GM18868 (cell line): ENCODE data around the gene RPS6KB2.

Experiments used
- ATAC-seq: cut with Tn5 transposase; IDR thresholded peaks from one replicate; pipeline ENCODE4 v1.9.1; 2021; ENCODE audit warnings: mild to moderate bottlenecking, moderate library complexity; ENCODE audit not compliant: unreplicated experiment

Gene RPS6KB2

DNA sequence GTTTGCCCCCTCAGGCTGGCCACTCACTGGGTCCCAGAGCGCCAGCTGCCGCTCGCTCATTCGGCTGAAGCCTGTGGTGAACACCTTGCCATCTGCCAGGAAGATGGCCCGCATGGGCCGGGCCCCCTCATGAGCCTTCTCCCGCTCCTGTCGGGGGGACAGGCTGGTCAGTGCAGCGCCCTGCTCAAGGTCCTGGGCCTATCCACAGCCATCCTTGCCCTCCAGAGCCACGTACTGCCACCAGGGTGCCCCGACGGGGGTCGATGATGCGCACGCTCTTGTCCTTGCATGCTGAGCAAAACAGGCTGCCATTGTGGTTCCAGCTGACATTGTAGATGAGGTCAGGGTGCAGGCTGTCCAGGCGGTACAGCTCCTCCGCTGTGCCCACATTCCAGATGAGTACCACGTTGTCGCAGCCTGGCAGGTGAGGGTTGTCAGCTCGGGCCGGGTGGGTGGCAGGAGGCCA lies 12.8 kb downstream of the RPS6KB2 start:
- no peak for ATAC-seq

DNA sequence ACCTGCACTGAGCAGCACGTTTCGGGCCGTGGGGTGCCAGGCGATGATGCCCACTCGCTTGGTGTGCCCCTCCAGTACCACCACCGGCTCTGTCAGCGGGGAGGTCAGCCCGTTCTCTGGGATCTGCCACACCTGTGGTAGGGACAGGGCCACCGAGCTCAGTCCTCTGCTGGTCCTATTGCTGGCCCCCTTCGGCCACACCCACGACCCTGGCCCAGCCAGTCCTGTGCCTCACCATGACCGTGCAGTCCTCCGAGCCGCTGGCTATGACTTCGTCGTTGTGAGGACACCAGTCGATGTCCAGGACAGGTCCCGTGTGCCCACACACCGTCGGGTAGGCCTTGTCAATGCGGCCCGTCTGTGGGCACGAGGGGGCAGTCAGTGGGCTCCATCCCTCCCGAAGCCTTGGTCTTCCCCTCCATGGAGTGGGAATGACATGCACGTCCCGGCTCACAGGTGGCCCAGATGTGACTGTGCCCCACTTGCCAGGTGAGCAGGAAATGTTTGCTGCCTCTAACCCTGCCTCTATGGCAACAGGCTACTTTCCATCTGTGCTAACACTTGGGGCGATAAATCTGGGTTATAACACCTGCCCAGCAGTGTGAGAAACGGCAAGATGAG lies 13.5 kb downstream of the RPS6KB2 start:
- ATAC-seq: no peak

DNA sequence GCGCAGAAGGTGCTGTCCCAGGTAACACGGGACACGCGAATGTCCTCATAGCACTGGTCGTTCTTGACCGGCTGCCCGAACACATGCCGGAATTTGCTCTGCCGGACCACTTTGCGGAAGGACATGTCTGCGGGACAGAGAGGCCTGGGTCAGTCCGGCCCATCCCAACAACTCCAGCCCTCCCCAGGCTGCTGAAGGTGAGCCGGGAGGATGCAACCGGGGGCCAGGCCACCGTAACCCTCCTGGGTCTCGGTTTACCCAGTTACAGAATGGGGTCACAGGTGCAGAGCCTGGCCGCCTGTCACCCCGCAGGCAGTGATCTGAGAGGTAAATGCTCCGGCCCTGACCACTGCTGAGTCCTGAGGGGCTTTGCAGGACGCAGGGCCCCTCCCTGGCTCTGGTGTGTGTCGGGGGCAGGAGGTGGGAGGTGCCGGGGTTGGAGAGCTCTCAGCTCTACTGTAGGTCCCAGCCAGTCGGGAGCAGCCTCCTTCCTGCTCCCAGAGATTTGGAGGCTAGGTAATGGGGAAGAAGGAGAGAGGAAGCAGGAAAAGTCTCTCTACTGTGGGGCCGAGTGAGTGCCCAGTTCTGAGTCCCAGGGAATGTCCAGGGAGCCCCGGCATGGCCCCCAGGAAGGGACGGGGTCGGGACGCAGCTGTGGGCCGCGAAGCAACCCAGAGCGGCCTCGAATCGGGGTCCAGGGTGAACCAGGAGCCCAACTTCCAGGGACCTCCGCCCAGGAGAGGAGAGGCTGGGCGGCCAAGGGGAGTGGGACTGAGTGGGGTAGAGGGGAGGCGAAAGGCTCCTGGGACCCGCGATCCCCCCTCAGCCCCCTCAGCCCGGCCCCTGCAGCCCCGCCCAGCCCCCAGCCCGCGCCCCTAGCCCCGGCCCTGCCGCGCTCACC lies 14.5 kb downstream of the RPS6KB2 start:
- ATAC-seq: no peak

- no peak for ATAC-seq
These were observed 17.2 kb downstream of the RPS6KB2 start for GRCh38 chr11:67445515-67445914.

- no peak for ATAC-seq
These were observed 19.9 kb downstream of the RPS6KB2 start for GRCh38 chr11:67448220-67448609.

DNA sequence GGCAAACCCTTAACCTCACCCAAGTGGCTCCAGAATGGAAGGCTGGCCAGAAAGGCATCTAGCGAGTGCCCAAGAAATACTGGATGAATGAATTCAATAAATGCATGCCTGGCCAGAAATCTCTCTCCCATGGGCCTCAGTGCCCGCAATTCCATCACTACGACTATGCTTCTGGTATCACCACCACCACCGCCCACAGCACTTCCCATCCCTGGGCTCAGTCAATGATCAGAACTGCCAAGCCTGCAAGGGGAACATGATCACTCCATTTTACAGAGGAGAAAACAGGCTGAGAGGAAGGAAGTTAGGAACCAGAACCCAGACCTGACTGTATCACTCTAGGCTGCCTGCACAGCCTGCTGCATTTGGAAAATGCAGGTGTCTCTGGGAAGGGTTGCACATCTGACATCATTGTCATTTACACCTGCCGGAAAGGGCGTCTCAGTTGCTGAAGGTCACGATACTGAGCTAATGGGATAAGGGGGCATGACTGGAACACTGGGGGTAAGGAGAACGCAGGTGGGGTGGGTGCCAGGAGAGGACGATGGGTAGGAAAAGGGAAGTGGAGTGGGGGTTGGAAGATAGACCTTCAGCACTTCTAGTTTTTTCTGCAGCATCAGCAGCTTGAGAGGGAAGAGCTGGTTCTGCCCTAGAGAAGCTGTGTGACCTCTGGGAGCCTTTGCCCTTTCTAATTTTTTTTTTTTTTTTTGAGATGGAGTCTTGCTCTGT lies 21.0 kb downstream of the RPS6KB2 start:
- ATAC-seq: no peak

DNA sequence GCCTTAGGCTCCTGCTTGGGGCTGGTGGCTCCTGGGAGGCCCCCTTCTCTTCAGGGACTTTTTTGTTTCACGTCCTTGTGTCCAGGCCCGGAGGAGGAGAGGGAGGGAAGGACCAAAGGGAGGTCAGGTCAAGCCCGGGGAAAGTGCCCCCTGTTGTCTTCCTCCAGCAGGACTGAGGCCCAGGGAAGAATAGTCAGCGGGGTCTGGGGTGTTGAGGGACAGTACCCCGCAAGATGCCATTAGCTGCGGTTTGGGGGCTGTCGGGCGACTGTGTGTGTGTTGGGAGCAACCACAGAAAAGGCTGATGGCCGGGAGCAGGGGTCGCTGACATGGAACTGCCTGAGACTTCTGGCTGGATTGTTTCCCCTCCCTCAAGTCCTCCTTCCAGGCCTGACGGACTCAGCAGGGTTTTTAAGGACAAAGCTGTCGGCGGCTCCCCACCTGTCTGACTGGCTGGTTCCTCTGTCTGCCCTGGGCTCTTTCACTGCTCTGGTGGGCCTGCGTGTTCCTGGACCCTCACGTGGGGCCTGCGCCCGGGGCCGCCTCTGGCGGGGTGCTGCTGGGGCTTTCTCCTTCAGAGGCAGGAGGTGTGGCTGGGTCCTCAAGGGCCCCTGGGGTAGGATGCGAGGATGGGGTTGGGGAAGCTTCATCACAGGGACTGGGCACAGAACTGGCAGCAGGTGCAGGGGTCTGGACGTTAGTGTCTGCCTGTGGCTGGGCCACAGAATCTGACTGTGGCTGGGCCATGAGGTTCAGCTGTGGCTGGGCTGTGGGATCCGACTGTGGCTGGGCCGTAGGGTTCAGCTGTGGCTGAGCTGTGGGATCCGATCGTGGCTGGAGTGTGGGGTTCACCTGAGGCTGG lies 22.7 kb downstream of the RPS6KB2 start:
- ATAC-seq: no peak

- no peak for ATAC-seq
These were observed 23.3 kb downstream of the RPS6KB2 start for GRCh38 chr11:67451658-67451976.

DNA sequence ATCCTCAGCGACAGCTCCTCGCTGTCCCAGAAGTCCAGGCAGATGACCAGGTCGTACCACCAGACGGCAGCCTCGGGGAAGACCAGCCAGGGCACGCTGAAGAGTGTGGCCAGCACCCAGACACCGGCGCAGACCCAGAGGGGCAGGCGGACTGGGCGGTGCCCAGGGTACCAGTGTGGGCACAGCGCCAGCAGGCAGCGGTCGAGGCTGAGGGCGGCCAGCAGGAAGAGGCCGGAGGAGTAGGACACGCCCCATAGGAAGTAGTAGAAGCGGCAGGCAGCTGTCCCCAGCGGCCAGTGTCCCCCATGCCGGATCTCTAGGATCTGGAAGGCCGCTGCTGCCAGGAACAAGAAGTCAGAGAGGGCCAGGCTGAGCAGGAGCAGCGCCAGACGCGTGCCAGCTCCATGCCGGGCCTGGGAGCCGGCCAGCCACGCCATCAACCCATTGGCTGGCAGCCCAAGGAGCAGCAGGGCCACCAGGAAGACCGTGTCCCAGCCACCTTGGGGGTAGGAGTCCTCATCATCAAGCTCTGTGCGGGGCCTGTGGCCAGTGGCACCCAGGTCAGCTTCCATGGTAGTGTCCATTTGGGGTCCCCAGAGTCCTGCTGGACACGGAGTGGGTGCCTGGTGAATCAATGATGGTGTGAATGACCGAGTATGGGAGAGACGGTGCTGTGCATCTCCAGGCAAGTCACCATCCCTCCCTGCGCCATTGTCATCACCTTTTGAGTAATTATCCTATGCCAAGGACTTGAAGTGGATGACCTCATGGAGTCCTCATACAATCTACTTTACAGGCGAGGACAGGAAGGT lies 24.1 kb downstream of the RPS6KB2 start, which contains the start of gene GPR152:
GPR152 (minus strand) TSS at position 589 of the 812 bp plus-strand sequence; CDS start at position 584, 5 bp downstream.
- no peak for ATAC-seq

DNA sequence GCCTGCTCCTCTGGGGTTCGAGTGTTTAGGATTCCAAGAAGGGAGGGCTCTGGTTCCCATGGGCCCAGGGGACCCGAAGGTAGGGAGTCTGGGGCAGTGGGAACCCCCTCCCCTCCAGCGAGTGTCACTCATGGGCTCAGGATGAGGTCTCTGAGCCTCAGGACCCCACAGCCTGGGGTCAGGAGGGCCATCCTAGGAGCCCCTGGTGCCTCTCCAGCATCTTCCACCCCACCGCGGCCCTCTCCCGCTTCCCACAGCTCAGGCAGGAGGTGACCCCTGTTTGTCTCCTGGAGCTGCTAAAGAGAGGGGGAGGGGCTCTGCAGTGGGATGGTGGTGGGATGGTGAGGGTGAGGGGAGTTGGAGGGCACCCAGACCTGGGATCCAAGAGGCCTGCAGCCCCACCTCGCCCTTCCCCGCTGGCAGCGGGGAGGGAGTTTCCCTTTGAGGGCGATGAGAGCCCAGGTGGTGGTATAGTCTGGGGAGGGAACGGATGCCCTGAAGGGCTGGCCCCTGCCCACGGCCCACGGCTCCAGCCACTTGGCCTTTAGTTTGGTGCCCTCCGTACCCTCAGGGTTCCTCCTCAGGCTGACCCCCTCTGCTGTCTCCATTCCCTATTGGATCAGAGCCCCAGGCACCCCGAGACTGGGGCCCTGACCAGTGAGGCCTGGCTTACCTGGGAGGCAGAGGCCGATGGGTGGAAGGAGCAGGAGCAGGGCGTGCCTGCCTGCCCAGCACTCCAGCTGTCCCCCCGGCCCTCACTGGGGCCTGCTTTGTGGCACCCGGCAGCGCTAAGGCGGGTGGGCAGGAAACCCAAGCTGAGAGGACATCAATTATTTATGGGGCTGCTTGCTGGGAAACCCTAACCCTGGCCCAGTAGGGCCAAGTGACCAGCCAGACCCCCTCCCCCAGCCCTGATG lies 25.8 kb downstream of the RPS6KB2 start:
- ATAC-seq: no peak

DNA sequence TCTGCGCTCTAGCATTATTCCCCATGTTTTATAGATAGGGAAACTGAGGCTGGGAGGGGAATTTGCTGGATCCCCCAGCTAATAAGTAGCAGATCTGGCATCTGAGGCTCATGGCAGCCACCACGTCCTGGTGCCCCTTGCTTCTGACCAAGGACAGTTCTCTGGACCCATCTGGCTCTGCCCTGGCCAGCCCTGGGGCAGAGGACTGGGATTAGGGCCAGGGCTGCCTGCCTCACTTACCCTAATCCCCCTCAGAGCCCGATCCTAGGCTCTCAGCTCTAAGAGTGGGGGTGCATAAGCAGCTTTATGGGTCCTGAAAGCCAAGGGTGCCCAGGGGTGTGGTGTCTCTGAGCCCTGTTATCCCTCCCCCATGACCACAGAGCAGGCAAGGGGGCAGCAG lies 26.8 kb downstream of the RPS6KB2 start, which contains the start of gene CABP4:
CABP4 (plus strand) TSS at position 301 of the 400 bp plus-strand sequence; CDS start at position 371, 70 bp downstream.
- ATAC-seq: no peak

GRCh38 chr11:67456068-67456705 lies 27.9 kb downstream of the RPS6KB2 start:
- ATAC-seq: no peak

- ATAC-seq: no peak
These were observed 29.2 kb downstream of the RPS6KB2 start for GRCh38 chr11:67457453-67457852.

DNA sequence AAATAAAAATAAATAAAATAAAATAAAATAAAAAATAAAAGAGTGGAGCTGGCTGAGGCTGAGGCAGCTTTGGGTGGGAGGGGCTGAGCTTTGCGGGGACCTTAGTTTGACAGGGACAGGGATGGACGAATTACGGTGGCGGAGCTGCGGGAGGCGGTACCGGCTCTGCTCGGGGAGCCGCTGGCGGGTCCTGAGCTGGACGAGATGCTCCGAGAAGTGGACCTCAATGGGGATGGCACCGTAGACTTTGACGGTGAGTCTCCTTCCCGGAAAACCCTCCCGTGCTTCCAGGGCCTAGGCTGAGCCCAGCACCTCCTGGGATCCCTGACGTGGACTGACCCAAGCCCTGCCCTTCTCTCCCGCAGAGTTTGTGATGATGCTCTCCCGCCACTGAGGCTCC lies 30.0 kb downstream of the RPS6KB2 start:
- ATAC-seq: no peak

DNA sequence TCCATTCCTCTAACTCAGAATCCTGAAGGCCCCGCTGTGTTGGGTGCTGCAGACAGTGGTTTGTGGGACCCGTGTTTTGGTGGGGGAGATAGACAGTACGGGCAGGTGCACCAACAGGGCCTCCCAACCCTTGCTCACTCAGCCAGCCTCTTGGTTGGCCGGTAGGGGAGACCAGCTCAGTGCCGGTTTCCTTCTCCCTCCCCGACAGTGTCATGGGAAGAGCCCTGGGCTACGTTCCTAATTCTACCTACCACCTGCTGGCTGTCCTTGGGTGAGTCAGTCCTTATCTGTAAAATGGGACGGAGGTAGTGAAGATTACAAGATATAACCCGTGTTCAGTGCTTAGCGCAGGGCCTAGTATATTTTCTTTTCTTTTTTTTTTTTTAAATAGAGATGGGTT lies 34.9 kb downstream of the RPS6KB2 start:
- no peak for ATAC-seq

DNA sequence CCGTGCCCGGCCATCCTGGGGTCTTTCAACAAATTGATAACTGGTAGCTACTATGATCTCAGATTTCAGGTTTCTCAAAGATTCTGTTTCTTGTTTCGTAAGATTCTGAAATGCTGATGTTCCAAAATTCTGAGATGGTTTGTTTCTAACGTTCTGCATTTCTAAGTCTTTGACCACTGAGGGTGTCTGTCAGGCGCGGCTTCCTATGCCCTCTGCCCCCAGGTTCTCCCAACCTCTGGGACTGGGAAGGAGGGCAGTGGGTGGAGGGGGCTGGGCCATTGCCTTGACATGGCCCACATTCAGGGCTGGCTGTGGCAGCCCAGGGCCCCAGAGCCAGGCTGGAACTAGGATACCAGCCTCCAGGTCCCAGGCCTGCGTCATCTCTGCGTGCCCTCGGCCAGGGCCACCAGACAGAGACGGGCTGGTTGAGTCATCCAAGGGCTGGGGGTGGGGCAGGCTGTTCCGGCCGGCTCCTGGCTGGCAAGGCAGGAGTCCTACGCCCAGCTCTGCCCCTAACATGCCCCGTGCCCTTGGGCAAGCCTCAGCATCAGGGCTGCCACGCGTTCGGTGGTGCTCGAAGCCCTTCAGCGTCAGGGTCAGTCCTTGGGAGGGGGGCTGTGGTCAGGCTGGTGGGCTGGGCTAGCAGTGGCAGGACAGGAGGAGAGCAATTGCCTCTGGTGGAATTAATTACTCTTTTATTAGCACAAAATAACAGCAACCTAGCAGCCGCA lies 35.6 kb downstream of the RPS6KB2 start:
- no peak for ATAC-seq

DNA sequence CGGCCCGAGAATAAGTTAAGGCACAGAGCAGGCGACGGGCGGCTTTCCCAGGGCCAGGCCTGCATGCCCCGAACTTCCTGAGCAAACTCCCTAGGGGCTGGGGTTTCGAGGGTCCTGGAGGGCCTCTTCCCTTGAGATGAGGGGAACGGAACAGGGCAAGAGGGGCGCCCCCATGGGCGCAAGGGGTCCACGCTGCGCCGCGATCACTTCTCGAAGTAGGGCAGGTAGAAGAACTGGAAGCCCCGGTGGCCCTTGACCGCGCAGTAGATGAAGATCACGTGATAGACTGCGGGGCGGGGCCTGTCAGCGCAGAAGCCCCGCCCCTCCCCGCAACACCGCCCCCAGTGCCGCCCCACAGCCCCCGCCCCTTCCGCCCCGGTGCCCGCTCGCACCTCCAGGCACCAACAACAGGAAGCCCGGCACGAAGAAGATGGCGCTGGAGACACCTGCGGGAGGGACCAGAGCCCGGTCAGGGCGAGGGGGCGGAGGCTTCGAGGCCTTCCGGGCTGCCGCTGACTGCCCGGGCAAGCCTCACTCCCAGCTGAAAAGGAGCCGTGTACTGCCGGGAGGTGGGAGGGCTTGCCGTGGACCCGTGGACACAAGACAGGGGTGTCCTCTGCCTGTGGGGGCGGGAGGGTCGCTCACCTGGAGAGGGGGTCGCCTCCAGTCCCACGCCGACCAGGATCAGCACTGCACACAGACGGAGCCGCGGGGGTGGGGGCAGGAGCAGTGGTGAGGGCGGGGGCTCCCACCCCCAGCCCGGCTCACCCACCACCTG lies 36.3 kb downstream of the RPS6KB2 start:
- peak; percentile 54 for ATAC-seq
